Caco-2 (cell line): Measurements from ENCODE around the gene CDK18. TPM values are rescaled to one million over a fixed set of nuclear protein-coding genes. Genes with fewer than 3 reads are reported as not detected.

Experiments
- BruUV-seq: library from RNA; stranded (reverse); fragments of 400-500 nt; replicated peaks from 2 replicates; lab custom pipeline; 2021; lab: Mats Ljungman, UMichigan
- CTCF ChIA-PET: fragments of 300-600 bp; sonication (Branson Sonifier 250); formaldehyde crosslinking; loops from one replicate; lab custom pipeline; 2022; ENCODE audit warnings: antibody characterized with exemption; lab: Charles Lee
- POLR2A ChIA-PET: fragments of 300-600 bp; sonication (Branson Sonifier 250); formaldehyde crosslinking; loops from one replicate; lab custom pipeline; 2022; ENCODE audit warnings: antibody characterized with exemption; lab: Charles Lee
- DNase-seq, 2 experiments: peaks; one replicate each; pipeline versions ENCODE4 v3.0.0 to v3.0.0-alpha.2; 2020 to 2022
- H3K27me3 ChIP-seq: replicated peaks from 2 replicates; pipeline ENCODE4 v1.6.0; 2011; ENCODE audit warnings: low read length; ENCODE audit not compliant: control insufficient read depth, insufficient read depth
- H3K36me3 ChIP-seq: 2 replicates; pipeline ENCODE4 v1.5.1; 2011; ENCODE audit warnings: low read length; ENCODE audit not compliant: control insufficient read depth, insufficient read depth
- H3K4me1 ChIP-seq: fragments of 250-450 bp; sonication (Bioruptor Pico); 2 replicates; pipeline ENCODE4 v1.5.1; 2020; ENCODE audit warnings: mild to moderate bottlenecking
- H3K4me3 ChIP-seq: 2 replicates; pipeline ENCODE4 v1.5.1; 2011; ENCODE audit warnings: low read depth, mild to moderate bottlenecking, control low read depth, low read length
- H3K9me3 ChIP-seq: fragments of 250-450 bp; sonication (Bioruptor Pico); 2 replicates; pipeline ENCODE4 v1.5.1; 2020; ENCODE audit warnings: mild to moderate bottlenecking, moderate library complexity
- H3K27ac Mint-ChIP-seq: one replicate; pipeline ENCODE4 v1.8.0; 2022; ENCODE audit warnings: mixed read lengths; ENCODE audit not compliant: unreplicated experiment
- H3K27me3 Mint-ChIP-seq: one replicate; pipeline ENCODE4 v1.8.0; 2022; ENCODE audit warnings: mixed read lengths; ENCODE audit not compliant: insufficient read depth, unreplicated experiment
- H3K36me3 Mint-ChIP-seq: one replicate; pipeline ENCODE4 v1.8.0; 2022; ENCODE audit warnings: mild to moderate bottlenecking, mixed read lengths; ENCODE audit not compliant: insufficient read depth, unreplicated experiment
- H3K4me1 Mint-ChIP-seq: one replicate; pipeline ENCODE4 v1.8.0; 2022; ENCODE audit warnings: low read depth, mixed read lengths; ENCODE audit not compliant: unreplicated experiment
- H3K4me3 Mint-ChIP-seq: one replicate; pipeline ENCODE4 v1.8.0; 2022; ENCODE audit warnings: mild to moderate bottlenecking, moderate library complexity, mixed read lengths; ENCODE audit not compliant: unreplicated experiment
- H3K9me3 Mint-ChIP-seq: one replicate; pipeline ENCODE4 v1.8.0; 2022; ENCODE audit warnings: mixed read lengths; ENCODE audit not compliant: unreplicated experiment
- CTCF ChIP-seq, 2 experiments: fragments of 200-600 bp in 1 of 2; IDR thresholded peaks; 1 replicate in 1 of 2; 2 replicates in 1 of 2; pipeline versions ENCODE4 v1.5.1 to v1.8.0; 2011 to 2022; ENCODE audit warnings: antibody characterized with exemption in 1 of 2, control low read depth in 1 of 2, inconsistent platforms in 1 of 2, low read depth in 1 of 2, low read length in 1 of 2, mild to moderate bottlenecking in 1 of 2, moderate library complexity in 1 of 2; ENCODE audit not compliant: insufficient read depth in 1 of 2, severe bottlenecking in 1 of 2, unreplicated experiment in 1 of 2
- intact Hi-C: fragments of 100-400 bp; cut with micrococcal nuclease; formaldehyde crosslinking; loops from one replicate; pipeline ENCODE4 v1.10.0; 2022; ENCODE audit not compliant: unreplicated experiment
- total RNA-seq: library from RNA; stranded (reverse); gene quantifications from 2 replicates; pipeline ENCODE4 v1.2.3, GENCODE V29; 2022

CDK18 gene
- total RNA-seq, 1 experiment from 2014 or later = 17.0 TPM

DNA sequence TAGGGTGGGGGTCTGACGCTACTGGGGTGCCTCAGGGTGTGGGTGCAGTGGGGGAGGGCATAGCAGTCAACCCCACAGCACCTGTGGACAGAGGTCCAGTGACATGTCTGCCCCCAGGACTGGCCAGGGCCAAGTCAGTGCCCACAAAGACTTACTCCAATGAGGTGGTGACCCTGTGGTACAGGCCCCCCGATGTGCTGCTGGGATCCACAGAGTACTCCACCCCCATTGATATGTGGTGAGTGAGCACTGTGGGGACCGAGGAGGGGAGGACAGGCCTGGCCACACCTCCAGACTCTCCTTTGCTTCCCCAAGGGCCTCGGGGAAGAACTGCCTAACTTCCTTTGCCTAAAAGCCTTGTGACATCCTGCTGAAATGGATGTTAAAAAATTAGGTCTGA lies 23.5 kb downstream of the CDK18 start:
- intact Hi-C loops = no loop called here
- no peak for DNase-seq
- H3K36me3 ChIP-seq = no peaks in the 10 kb centered on the region; the same call in 1 of the 2 replicates

GRCh38 chr1:205528446-205528886 lies 24.0 kb downstream of the CDK18 start:
- intact Hi-C loops = no loop called here
- no peak for TF ChIP-seq CTCF (IDR thresholded peaks at IDR 0.05; ENCODE audit: insufficient read depth in 1 of 2, low read depth in 1 of 2, low read length in 1 of 2, severe bottlenecking in 1 of 2, unreplicated experiment in 1 of 2)
- no peaks in the 10 kb centered on the region for H3K4me1 Mint-ChIP-seq
- H3K9me3 Mint-ChIP-seq = no peaks in the 10 kb centered on the region
- Histone ChIP-seq H3K4me1 (no peaks in the 10 kb centered on the region), H3K36me3 (no peaks in the 10 kb centered on the region; the same call in 1 of the 2 replicates), H3K4me3 (no peak overlapping the region), H3K9me3 (no peaks in the 10 kb centered on the region), H3K27me3 (no peaks in the 10 kb centered on the region)
- BruUV-seq = no TSS peak
- DNase-seq = no peak
- H3K27me3 Mint-ChIP-seq = peaks cover 4% of the 10 kb centered on the region
- peaks cover 7% of the 10 kb centered on the region for H3K36me3 Mint-ChIP-seq
- POLR2A ChIA-PET = no interaction called here
- no peak overlapping the region for H3K27ac Mint-ChIP-seq
- CTCF ChIA-PET = interaction anchor here (0.6 to 1.3 kb wide), 10 partner anchors 13 to 198 kb away, joined by 3 to 23 read pairs (median 3); partner anchors contain the start of gene ELK4
- no peak overlapping the region for H3K4me3 Mint-ChIP-seq

More for the DNA sequence above, 23.5 kb downstream of the CDK18 start:
- no peak overlapping the region for H3K27ac Mint-ChIP-seq
- no TSS peak for BruUV-seq
- peaks cover 4% of the 10 kb centered on the region for H3K27me3 Mint-ChIP-seq
- no peak overlapping the region for H3K4me3 ChIP-seq
- H3K4me1 ChIP-seq = no peaks in the 10 kb centered on the region
- no peak overlapping the region for H3K4me3 Mint-ChIP-seq
- ChIA-PET CTCF (no interaction called here), POLR2A (no interaction called here)
- no peaks in the 10 kb centered on the region for H3K9me3 Mint-ChIP-seq
- peaks cover 7% of the 10 kb centered on the region for H3K36me3 Mint-ChIP-seq
- no peaks in the 10 kb centered on the region for H3K27me3 ChIP-seq
- TF ChIP-seq CTCF (IDR thresholded peaks at IDR 0.05; ENCODE audit: insufficient read depth in 1 of 2, low read depth in 1 of 2, low read length in 1 of 2, severe bottlenecking in 1 of 2, unreplicated experiment in 1 of 2) = no peak
- no peaks in the 10 kb centered on the region for H3K4me1 Mint-ChIP-seq
- no peaks in the 10 kb centered on the region for H3K9me3 ChIP-seq

GRCh38 chr1:205528887-205529825 lies 24.7 kb downstream of the CDK18 start:
- ChIA-PET POLR2A (interaction anchor here (0.6 kb wide), 1 partner anchor 218 kb away, joined by 3 read pairs; no protein-coding TSS in a partner anchor), CTCF (interaction anchor here (0.5 to 1.3 kb wide), 12 partner anchors 12 to 938 kb away, joined by 3 to 23 read pairs (median 3); partner anchors contain the start of gene ELK4)
- intact Hi-C loops = loop anchor here (1.0 kb wide), 2 partner anchors 103 to 128 kb away; partner anchors contain the start of gene ELK4
- peak; percentile 93 to 94 for TF ChIP-seq CTCF (IDR thresholded peaks at IDR 0.05; ENCODE audit: insufficient read depth in 1 of 2, low read depth in 1 of 2, low read length in 1 of 2, severe bottlenecking in 1 of 2, unreplicated experiment in 1 of 2)
- Histone ChIP-seq H3K36me3 (no peaks in the 10 kb centered on the region; the same call in 1 of the 2 replicates), H3K9me3 (no peaks in the 10 kb centered on the region), H3K4me1 (no peaks in the 10 kb centered on the region), H3K4me3 (no peak overlapping the region), H3K27me3 (no peaks in the 10 kb centered on the region)
- peak; percentile 71 to 85 for DNase-seq
- Mint-ChIP-seq H3K36me3 (peaks cover 7% of the 10 kb centered on the region), H3K27me3 (peaks cover 4% of the 10 kb centered on the region), H3K4me1 (no peaks in the 10 kb centered on the region), H3K4me3 (peak overlapping the region; percentile 49), H3K27ac (no peak overlapping the region), H3K9me3 (no peaks in the 10 kb centered on the region)
- BruUV-seq = no TSS peak
